ENCODE results near the gene MROH8.

Gene MROH8

DNA sequence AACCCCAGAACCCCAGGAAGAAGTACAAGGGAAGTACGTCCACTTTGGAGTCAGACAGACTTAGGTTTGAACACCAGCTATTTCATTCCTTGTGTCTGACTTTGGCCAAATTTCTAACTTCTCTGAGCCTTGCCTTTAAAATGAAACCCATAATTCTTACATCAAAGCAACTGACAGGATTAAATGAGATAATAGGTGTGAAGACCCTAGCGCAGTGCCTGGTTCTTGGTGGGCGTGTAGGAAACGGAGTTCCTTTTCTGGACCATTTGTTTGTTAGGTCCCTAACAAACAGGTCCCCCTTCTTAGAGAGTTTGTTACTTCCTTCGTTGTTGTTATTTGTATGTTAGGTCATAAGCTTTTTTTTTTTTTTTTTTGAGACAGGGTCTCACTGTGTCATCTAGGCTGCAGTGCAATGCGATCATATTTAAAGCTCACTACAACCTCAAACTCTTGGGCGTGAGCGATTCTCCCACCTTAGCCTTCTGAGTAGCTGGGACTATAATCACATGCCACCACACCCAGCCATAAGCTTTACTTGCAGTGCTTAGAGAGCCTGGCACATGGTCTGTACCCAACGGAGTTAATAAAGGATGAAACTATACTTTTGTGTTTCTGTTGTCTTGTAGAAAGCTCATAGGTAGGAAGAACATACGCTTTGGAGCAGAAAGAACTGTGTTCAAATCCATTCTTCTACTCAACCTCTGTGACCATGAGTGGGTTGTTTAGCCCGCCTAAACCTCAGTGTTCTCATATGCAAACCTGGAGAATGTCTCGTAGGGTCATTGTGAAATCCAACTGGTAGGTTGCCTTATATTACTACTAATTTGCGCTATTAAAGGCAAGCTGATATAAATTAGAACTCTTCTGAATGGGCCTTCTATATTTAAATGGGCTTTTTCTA, 21.8 kb upstream of the MROH8 start:
- H3K4me3 ChIP-seq (ENCODE audit: low read depth, low read length) = no peak overlapping the region
- H3K9me3 ChIP-seq (ENCODE audit: control insufficient read depth, insufficient read depth, low read depth, low read length) = no peaks in the 10 kb centered on the region
- H3K36me3 ChIP-seq (ENCODE audit: control insufficient read depth in 2 of 2, insufficient read depth in 1 of 2, low read length in 2 of 2) = peaks cover 36 to 88% of the 10 kb centered on the region in 2 experiments
- H3K4me1 ChIP-seq (ENCODE audit: control insufficient read depth, insufficient read depth, low read length) = no peaks in the 10 kb centered on the region
- CTCF ChIA-PET = interaction anchor here (0.6 to 7.0 kb wide), 8 partner anchors 8 to 1129 kb away, joined by 3 to 65 read pairs (median 3); partner anchors contain the start of genes MROH8 and RPN2
- H3K27ac ChIP-seq (ENCODE audit: extremely low read depth, low read depth, low read length) = no peak overlapping the region
- TF ChIP-seq ZNF391 (tag by site-specific recombination; IDR thresholded peaks at IDR 0.05; ENCODE audit: borderline replicate concordance, low read depth) (no peak), ZNF664 (tag by site-specific recombination; IDR thresholded peaks at IDR 0.05) (peak; percentile 85), ZNF792 (tag by site-specific recombination; IDR thresholded peaks at IDR 0.05) (no peak), ZNF707 (tag by site-specific recombination; IDR thresholded peaks at IDR 0.05) (no peak), ZNF114 (tag by site-specific recombination; IDR thresholded peaks at IDR 0.05) (no peak), ZNF398 (tag by site-specific recombination; IDR thresholded peaks at IDR 0.05) (no peak), ZNF157 (tag by site-specific recombination; IDR thresholded peaks at IDR 0.05) (no peak), ZSCAN30 (tag by site-specific recombination; IDR thresholded peaks at IDR 0.05) (no peak), ZNF555 (tag by site-specific recombination; conservative IDR thresholded peaks at IDR 0.05) (no peak)
- TF ChIP-seq, protein P1, sequence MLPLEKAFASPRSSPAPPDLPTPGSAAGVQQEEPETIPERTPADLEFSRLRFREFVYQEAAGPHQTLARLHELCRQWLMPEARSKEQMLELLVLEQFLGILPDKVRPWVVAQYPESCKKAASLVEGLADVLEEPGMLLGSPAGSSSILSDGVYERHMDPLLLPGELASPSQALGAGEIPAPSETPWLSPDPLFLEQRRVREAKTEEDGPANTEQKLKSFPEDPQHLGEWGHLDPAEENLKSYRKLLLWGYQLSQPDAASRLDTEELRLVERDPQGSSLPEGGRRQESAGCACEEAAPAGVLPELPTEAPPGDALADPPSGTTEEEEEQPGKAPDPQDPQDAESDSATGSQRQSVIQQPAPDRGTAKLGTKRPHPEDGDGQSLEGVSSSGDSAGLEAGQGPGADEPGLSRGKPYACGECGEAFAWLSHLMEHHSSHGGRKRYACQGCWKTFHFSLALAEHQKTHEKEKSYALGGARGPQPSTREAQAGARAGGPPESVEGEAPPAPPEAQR (tag by site-specific recombination; IDR thresholded peaks at IDR 0.05) = no peak
- TF ChIP-seq, protein P2, sequence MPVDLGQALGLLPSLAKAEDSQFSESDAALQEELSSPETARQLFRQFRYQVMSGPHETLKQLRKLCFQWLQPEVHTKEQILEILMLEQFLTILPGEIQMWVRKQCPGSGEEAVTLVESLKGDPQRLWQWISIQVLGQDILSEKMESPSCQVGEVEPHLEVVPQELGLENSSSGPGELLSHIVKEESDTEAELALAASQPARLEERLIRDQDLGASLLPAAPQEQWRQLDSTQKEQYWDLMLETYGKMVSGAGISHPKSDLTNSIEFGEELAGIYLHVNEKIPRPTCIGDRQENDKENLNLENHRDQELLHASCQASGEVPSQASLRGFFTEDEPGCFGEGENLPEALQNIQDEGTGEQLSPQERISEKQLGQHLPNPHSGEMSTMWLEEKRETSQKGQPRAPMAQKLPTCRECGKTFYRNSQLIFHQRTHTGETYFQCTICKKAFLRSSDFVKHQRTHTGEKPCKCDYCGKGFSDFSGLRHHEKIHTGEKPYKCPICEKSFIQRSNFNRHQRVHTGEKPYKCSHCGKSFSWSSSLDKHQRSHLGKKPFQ (tag by site-specific recombination; IDR thresholded peaks at IDR 0.05) = peak; percentile 74
- POLR2A ChIA-PET = no interaction called here

- peaks cover 30 to 80% of the 10 kb centered on the region in 2 experiments for H3K36me3 ChIP-seq (ENCODE audit: control insufficient read depth in 2 of 2, insufficient read depth in 1 of 2, low read length in 2 of 2)
Measured at GRCh38 chr20:37200376-37200775, 21.0 kb upstream of the MROH8 start.

More at GRCh38 chr20:37200376-37200775, 21.0 kb upstream of the MROH8 start:
- H3K27ac ChIP-seq (ENCODE audit: extremely low read depth, low read depth, low read length) = no peak overlapping the region
- H3K4me1 ChIP-seq (ENCODE audit: control insufficient read depth, insufficient read depth, low read length) = no peaks in the 10 kb centered on the region
- ChIA-PET POLR2A (no interaction called here), CTCF (interaction anchor here (0.6 to 7.0 kb wide), 6 partner anchors 9 to 1020 kb away, joined by 3 to 65 read pairs (median 5); partner anchors contain the start of genes MROH8 and RPN2)
- no peaks in the 10 kb centered on the region for H3K9me3 ChIP-seq (ENCODE audit: control insufficient read depth, insufficient read depth, low read depth, low read length)
- no peak overlapping the region for H3K4me3 ChIP-seq (ENCODE audit: low read depth, low read length)
- TF ChIP-seq ZNF501 (tag by site-specific recombination; IDR thresholded peaks at IDR 0.05) (no peak), PRDM1 (tag by site-specific recombination; IDR thresholded peaks at IDR 0.05) (no peak), ZNF747 (tag by site-specific recombination; IDR thresholded peaks at IDR 0.05) (no peak), ZNF600 (tag by site-specific recombination; IDR thresholded peaks at IDR 0.05) (0 out of 2 replicates have a peak, but pooled peaks have one; percentile 22), SALL2 (tag by site-specific recombination; IDR thresholded peaks at IDR 0.05; ENCODE audit: borderline replicate concordance) (no peak), ZBTB21 (tag by site-specific recombination; IDR thresholded peaks at IDR 0.05) (no peak), ZNF121 (tag by site-specific recombination; IDR thresholded peaks at IDR 0.05) (no peak), ZNF843 (tag by site-specific recombination; IDR thresholded peaks at IDR 0.05) (no peak)
- TF ChIP-seq, protein P3, sequence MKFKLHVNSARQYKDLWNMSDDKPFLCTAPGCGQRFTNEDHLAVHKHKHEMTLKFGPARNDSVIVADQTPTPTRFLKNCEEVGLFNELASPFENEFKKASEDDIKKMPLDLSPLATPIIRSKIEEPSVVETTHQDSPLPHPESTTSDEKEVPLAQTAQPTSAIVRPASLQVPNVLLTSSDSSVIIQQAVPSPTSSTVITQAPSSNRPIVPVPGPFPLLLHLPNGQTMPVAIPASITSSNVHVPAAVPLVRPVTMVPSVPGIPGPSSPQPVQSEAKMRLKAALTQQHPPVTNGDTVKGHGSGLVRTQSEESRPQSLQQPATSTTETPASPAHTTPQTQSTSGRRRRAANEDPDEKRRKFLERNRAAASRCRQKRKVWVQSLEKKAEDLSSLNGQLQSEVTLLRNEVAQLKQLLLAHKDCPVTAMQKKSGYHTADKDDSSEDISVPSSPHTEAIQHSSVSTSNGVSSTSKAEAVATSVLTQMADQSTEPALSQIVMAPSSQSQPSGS (tag by site-specific recombination; IDR thresholded peaks at IDR 0.05; ENCODE audit: low read depth) = no peak
